Measurements from ENCODE around the gene KSR2. TPM values are rescaled to one million over a fixed set of nuclear protein-coding genes. Genes with fewer than 3 reads are reported as not detected.
A peak's percentile ranks its signal among the peaks of the same experiment; 100 is the strongest.

Gene KSR2
- total RNA-seq, 2 donors from 2014 or later: 1.2 to 1.3 TPM

GRCh38 chr12:117545216-117545615 is 423.6 kb downstream of the KSR2 start:
- no peak overlapping the region for H3K9ac ChIP-seq (ENCODE audit: low read depth in 2 of 2, low read length in 2 of 2)
- no peaks in the 10 kb centered on the region for H3K9me3 ChIP-seq
- no peak for DNase-seq
- TF ChIP-seq CTCF (IDR thresholded peaks at IDR 0.05): no peak
- H3K36me3 ChIP-seq: no peaks in the 10 kb centered on the region
- H3K27ac ChIP-seq: no peak overlapping the region
- no peaks in the 10 kb centered on the region for H3K4me1 ChIP-seq
- intact Hi-C loops (cut with DNase I): no loop called here
- no peak overlapping the region for H3K4me3 ChIP-seq
- H3K27me3 ChIP-seq: no peaks in the 10 kb centered on the region

- no peaks in the 10 kb centered on the region for H3K4me1 ChIP-seq
- intact Hi-C loops (cut with DNase I): no loop called here
- no peak for TF ChIP-seq CTCF (IDR thresholded peaks at IDR 0.05)
- H3K9me3 ChIP-seq: no peaks in the 10 kb centered on the region
- no peak overlapping the region for H3K9ac ChIP-seq (ENCODE audit: low read depth in 2 of 2, low read length in 2 of 2)
- H3K4me3 ChIP-seq: no peak overlapping the region
- no peaks in the 10 kb centered on the region for H3K27me3 ChIP-seq
- H3K27ac ChIP-seq: no peak overlapping the region
- DNase-seq: no peak
- no peaks in the 10 kb centered on the region for H3K36me3 ChIP-seq
These were observed 428.8 kb downstream of the KSR2 start for GRCh38 chr12:117540011-117540410.

GRCh38 chr12:117538926-117539325 is 429.9 kb downstream of the KSR2 start:
- no peak for DNase-seq
- H3K4me1 ChIP-seq: no peaks in the 10 kb centered on the region
- no peak overlapping the region for H3K4me3 ChIP-seq
- no peaks in the 10 kb centered on the region for H3K27me3 ChIP-seq
- H3K27ac ChIP-seq: no peak overlapping the region
- intact Hi-C loops (cut with DNase I): no loop called here
- no peak for TF ChIP-seq CTCF (IDR thresholded peaks at IDR 0.05)
- no peaks in the 10 kb centered on the region for H3K9me3 ChIP-seq
- H3K36me3 ChIP-seq: no peaks in the 10 kb centered on the region
- H3K9ac ChIP-seq (ENCODE audit: low read depth in 2 of 2, low read length in 2 of 2): no peak overlapping the region

GRCh38 chr12:117538032-117538690 is 430.6 kb downstream of the KSR2 start:
- H3K9me3 ChIP-seq: no peaks in the 10 kb centered on the region
- no peak for TF ChIP-seq CTCF (IDR thresholded peaks at IDR 0.05)
- intact Hi-C loops (cut with DNase I): no loop called here

GRCh38 chr12:117533687-117534086 is 435.1 kb downstream of the KSR2 start:
- H3K27me3 ChIP-seq: no peaks in the 10 kb centered on the region
- no peak overlapping the region for H3K27ac ChIP-seq
- H3K9ac ChIP-seq (ENCODE audit: low read depth in 2 of 2, low read length in 2 of 2): no peak overlapping the region
- H3K9me3 ChIP-seq: no peaks in the 10 kb centered on the region
- no peaks in the 10 kb centered on the region for H3K36me3 ChIP-seq
- no peak for TF ChIP-seq CTCF (IDR thresholded peaks at IDR 0.05)
- DNase-seq: peak; percentile 57
- H3K4me1 ChIP-seq: no peaks in the 10 kb centered on the region
- intact Hi-C loops (cut with DNase I): no loop called here
- no peak overlapping the region for H3K4me3 ChIP-seq

More at GRCh38 chr12:117538032-117538690, 430.6 kb downstream of the KSR2 start:
- Histone ChIP-seq H3K9ac (ENCODE audit: low read depth in 2 of 2, low read length in 2 of 2) (no peak overlapping the region), H3K4me3 (no peak overlapping the region), H3K27ac (no peak overlapping the region), H3K4me1 (no peaks in the 10 kb centered on the region), H3K36me3 (no peaks in the 10 kb centered on the region), H3K27me3 (no peaks in the 10 kb centered on the region)
- DNase-seq: no peak

Measured in colonic mucosa (tissue), 4 donors.